GM12891 (cell line): ENCODE measurements around the gene RPN2.

Experiments
- POLR2A ChIP-seq: IDR thresholded peaks from 2 replicates; pipeline ENCODE4 v1.6.1; 2011; ENCODE audit warnings: low read depth, low read length, control low read depth
- POLR2AphosphoS5 ChIP-seq: IDR thresholded peaks from 2 replicates; pipeline ENCODE4 v1.6.1; 2011; ENCODE audit warnings: low read depth, low read length, control low read depth
- POU2F2 ChIP-seq: IDR thresholded peaks from 2 replicates; pipeline ENCODE4 v1.6.1; 2011; ENCODE audit warnings: low read depth, mild to moderate bottlenecking, control low read depth, low read length, moderate library complexity
- SPI1 ChIP-seq: IDR thresholded peaks from 2 replicates; pipeline ENCODE4 v1.6.1; 2011; ENCODE audit warnings: low read depth, low read length, control low read depth
- TAF1 ChIP-seq: IDR thresholded peaks from 2 replicates; pipeline ENCODE4 v1.6.1; 2011; ENCODE audit warnings: low read depth, low read length, control low read depth

- TF ChIP-seq POLR2AphosphoS5, result no peak
- TF ChIP-seq SPI1, result no peak
- TF ChIP-seq POLR2A, result no peak
- no peak for TF ChIP-seq POU2F2
- no peak for TF ChIP-seq TAF1
These were observed 27.6 kb upstream of the RPN2 start for GRCh38 chr20:37151529-37151928.
